ENCODE results near the gene RAB19.
"Not testable (repeated sequence)": the region's sequence is repeated elsewhere in the genome, so short reads cannot be mapped to it uniquely, and the experiment has no call there.

The RAB19 gene

DNA sequence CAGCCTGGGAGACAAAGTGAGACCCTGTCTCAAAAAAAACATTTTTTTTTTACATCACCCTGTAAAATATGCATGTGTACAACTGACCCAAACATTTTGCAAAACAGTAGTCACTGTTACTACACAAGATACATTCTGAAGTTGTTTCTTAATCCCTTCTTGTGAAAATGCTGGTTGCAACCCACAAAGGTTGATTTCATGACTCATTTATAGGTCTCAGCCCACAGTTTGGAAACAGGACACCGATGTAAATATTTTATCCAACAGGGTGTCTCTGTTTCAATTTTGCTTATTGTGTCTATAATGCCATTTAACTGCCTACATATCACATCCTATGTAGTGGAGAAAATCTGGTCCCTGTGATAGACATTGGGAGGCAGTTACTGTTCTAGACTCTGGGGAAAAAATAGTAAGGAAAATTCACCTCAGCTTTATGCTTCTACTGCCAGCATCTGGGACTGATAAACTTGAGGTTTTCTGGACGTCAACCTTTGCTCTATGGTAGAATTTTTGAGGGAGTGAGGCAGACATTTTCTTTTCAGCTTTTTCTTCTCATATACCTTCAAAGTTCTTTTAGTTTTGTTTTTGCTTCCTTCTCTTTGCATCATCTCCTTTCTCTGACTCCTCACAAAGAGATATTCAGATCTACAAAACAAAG, 1.6 kb upstream of the RAB19 start:
- no peak for DNase-seq

- DNase-seq, result no peak
Observed at GRCh38 chr7:140404565-140405065, 757 bp downstream of the RAB19 start.

GRCh38 chr7:140415361-140415760, 11.5 kb downstream of the RAB19 start:
- no peak for DNase-seq

DNA sequence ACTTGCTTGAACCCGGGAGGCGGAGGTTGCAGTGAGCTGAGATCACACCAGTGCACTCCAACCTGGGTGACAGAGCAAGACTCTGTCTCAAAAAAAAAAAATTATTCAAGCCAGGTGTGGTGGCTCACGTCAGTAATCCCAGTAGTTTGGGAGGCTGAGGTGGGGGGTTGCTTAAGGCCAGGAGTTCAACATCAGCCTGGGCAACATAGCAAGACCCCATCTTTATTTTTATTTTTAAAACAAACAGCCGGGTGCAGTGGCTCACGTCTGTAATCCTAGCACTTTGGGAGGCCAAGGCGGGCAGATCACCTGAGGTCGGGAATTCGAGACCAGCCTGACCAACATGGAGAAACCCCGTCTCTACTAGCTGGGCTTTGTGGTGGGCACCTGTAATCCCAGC, 12.0 kb downstream of the RAB19 start:
- DNase-seq, result not testable (repeated sequence)

DNA sequence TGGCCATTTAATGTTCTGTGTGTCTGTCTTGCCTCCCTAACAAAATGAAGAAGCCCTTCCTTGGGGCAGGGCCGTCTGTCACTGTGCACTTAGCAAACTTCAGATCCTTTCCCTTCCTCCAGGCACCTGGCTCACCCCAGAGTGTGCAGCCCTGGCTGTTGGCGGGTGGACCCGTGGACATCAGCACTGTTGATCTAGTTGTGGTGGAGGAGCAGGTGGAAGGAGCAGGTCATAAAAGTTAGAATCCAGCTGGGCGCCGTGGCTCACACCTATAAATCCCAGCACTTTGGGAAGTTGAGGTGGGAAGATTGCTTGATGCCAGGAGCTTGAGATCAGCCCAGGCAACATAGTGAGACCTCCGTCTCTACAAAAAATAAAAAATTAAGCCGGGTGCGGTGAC, 12.7 kb downstream of the RAB19 start:
- DNase-seq, result no peak

- no peak for DNase-seq
Observed at GRCh38 chr7:140417456-140418155, 13.7 kb downstream of the RAB19 start.

DNA sequence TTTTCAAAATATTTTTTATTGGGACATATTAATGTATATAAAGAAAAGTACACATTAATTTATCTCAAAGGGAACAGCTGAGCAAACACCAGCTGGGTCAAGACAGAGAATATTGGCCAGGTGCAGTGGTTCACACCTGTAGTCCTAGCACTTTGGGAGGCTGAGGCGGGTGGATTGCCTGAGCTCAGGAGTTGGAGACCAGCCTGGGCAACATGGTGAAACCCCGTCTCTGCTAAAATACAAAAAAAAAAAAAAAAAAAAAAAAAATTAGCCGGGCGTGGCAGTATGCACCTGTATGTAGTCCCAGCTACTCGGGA, 14.3 kb downstream of the RAB19 start:
- DNase-seq, result not testable (repeated sequence)

DNA sequence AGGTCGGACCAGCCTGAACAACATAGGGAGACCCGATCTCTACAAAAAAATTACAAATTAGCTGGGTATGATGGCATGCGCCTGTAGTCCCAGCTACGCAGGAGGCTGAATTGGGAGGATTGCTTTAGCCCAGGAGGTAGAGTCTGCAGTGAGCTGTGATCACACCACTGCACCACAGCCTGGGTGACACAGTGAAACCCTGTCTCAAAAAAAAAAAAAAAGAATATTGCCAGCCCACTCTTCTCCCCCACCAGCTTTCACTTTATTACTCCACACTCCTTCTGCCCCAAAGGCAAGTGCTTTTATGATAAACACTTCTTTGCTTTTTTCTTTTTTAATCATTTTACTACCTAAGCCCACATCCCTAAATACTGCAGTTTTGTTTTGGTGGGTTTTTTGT, 14.8 kb downstream of the RAB19 start:
- no peak for DNase-seq

- no peak for DNase-seq
Observed at GRCh38 chr7:140421521-140421920, 17.7 kb downstream of the RAB19 start.

DNA sequence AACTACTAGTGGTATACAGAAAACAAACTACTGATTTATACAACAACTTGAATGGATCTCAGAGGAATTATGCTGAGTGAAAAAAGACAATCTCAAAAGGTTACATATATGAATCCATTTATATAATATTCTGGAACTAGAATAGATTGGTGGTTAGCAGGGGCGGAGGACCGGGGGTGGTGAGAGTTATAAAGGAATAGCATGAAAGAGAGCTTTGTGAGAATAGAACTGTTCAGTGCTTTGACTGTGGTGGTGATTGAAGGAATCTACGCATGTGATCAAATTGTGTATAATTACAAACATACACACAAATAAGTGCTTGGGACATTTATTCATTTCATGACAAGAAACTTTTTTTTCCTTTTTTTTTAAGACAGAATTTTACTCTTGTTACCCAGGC, 19.6 kb downstream of the RAB19 start:
- DNase-seq, result no peak

DNA sequence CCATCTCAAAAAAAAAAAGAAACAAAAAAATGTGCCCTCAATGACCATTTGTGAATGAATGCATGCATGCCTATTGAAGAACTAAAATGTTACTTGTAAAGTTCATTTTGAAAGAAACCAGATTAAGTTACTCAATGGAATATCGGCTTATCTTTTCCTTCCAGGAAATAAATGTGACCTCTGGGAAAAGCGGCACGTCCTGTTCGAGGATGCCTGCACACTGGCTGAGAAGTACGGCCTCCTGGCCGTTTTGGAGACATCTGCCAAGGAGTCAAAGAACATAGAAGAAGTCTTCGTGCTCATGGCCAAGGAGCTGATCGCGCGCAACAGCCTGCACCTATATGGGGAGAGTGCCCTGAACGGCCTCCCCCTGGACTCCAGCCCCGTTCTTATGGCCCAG, 21.9 kb downstream of the RAB19 start:
- DNase-seq, result no peak

DNA sequence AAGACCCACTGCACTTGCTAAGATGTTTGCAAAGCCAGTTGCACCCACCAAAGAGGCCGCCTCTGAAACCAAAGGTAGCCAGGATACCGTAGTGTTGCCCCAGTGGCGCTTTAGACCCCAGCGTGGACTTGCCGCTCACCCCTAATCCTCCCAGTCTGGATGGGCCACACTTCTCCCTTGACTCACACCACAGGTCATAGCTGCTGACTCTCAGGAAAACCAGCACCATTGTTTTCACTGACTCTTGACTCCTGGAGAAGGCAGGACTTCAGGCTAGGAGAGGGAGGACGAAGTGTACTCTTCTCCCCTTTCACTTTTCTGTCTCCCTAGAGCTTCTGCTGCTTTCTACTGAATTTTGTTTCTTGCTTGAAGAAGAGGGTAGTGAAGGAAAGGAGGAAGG, 22.3 kb downstream of the RAB19 start:
- DNase-seq, result no peak

GRCh38 chr7:140433396-140433795, 29.5 kb downstream of the RAB19 start:
- no peak for DNase-seq

- no peak for DNase-seq
Observed at GRCh38 chr7:140435252-140435895, 31.5 kb downstream of the RAB19 start.

DNA sequence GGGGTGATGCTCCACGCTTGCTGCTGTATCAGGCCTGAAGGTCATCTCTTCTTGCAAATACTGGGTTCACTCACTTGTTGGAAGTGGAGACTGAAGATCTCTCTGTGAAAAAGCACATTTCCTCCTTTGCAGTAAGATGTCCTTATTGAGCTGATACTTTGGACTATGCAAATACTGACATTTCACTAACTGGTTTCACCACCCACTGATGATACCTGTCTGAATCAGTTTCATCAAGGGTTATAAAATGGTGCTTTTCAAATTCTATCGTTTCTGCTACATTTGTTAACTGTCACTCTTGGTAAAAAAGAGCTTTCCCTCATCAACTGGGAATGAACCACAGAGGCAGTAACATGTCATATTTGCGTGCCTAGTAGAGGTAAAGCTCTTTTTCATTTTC, 35.5 kb downstream of the RAB19 start:
- no peak for DNase-seq

GRCh38 chr7:140440593-140440992, 36.7 kb downstream of the RAB19 start:
- DNase-seq, result no peak

- no peak for DNase-seq
Observed at GRCh38 chr7:140441519-140441918, 37.7 kb downstream of the RAB19 start.

- no peak for DNase-seq
Observed at GRCh38 chr7:140446467-140446866, 42.6 kb downstream of the RAB19 start.

DNA sequence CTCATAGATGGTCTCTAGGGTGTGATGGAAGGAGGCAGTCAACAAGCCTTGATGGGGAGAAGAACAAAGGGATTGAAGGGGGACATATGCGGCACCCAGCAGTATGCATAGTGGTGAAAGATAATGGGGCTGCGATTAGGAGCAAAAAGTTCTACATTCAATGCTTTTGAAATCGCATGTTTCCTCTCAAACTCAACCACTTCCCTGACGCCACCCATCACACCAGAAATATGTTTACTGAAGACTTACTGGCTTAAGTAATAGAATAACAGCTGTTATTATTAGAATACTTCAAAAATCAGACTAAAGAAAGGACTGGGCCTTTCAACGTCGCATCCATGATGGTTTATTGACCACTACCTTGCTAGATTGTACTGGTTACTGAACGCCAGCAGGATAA, 44.0 kb downstream of the RAB19 start:
- DNase-seq, result no peak

- DNase-seq, result no peak
Observed at GRCh38 chr7:140448781-140449480, 45.1 kb downstream of the RAB19 start.

DNA sequence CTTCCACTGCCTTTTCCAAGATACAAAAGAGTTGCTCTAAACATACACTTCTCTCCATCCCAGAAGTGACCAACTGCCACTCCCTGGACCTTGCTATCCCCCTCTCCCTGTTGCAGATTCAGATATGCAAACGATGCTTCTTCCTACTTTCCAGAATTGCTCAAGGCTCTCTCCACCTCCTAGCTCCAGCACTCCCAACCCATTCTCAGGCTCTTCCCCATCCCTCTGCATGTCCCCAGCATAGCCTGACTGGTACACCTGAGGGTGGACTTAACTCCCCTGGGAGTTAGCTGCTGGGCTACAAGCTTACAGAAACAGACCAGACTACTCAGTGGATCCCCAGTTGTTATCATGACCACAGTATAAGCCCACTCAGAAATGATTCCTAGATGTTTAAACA, 47.9 kb downstream of the RAB19 start:
- no peak for DNase-seq

- no peak for DNase-seq
Observed at GRCh38 chr7:140453273-140453672, 49.4 kb downstream of the RAB19 start.

DNA sequence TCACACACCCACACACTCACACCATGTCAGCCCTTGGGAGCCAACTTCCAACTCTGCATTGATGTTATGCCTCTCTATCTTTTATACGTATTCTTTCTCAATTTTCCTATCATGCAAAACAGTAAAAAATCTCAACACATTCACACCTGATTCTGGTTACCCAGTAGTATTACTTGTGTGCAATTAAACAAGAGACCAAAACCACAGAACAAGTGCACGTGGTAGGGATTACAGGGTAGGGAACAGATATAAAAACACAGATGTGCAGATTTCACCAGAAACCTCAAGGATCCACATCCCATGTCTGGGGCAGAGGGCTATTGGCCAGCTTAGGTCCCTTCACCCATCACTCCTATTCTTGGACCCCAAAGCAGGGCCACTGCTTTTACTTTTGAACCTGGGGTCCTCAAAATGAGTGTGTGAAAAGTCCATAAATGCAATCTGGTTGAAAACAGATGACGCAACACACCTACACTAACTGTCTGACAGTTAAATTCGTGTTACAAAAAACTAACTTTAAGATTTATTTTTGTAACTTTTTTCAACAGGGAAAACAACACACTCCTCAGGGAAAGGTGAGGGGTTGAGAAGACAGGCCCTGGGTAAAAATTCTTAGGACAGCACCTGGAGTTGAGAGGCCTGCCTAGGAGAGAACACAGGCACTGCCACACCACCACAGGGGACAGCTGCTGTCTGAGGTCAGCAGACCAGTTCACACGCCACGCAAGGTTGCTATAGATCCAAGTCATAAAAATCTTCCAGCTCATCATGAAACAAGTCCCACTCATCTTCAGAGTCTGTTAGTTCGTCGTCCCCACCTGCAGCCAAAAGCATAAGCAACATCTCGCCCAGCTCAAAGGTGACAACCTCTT, 50.2 kb downstream of the RAB19 start:
- DNase-seq, result peak; percentile 45

Measured in activated CD4-positive, alpha-beta T cell treated with anti-CD3 and anti-CD28 coated beads for 48 hours (primary cell).